HG02981 (cell line): ENCODE measurements around the gene CCAR1.
"Not testable (repeated sequence)": the region's sequence is repeated elsewhere in the genome, so short reads cannot be mapped to it uniquely, and the experiment has no call there.

Source experiments
- ATAC-seq: cut with Tn5 transposase; IDR thresholded peaks from one replicate; pipeline ENCODE4 v1.9.1; 2021; ENCODE audit warnings: mild to moderate bottlenecking, moderate library complexity; ENCODE audit not compliant: unreplicated experiment

Gene CCAR1

GRCh38 chr10:68826764-68827591, 105.9 kb downstream of the CCAR1 start, which contains the start of gene STOX1:
Gene STOX1, plus strand, starts transcription at chr10:68827531. Its CDS starts 93 bp downstream, at chr10:68827624.
- ATAC-seq = peak; percentile 48

GRCh38 chr10:68827592-68827959, 106.5 kb downstream of the CCAR1 start:
- ATAC-seq = peak; percentile 31

DNA sequence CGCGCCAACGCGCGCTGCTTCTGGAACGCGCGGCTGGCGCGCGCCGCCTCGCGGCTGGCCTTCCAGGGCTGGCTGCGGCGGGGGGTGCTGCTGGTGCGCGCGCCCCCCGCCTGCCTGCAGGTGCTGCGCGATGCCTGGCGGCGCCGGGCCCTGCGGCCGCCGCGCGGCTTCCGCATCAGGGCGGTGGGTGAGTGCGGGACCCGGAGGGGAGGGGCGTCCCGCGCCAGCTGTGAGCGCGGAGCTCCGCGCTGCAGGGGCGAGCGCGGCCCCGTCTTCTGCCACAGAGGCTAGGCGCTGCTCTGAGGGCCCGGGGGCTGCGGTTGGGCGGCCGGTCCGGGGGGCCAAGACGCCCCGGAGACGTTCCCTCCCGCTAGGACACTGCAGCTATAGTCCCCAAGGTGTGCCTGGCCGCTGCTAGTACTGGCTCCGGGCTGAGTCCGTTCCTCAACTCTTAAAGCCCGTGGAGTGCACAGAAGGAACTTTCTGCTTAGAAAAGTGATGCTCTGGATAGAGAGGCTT, 107.1 kb downstream of the CCAR1 start:
- ATAC-seq = peak; percentile 31

GRCh38 chr10:68828833-68829232, 107.8 kb downstream of the CCAR1 start:
- no peak for ATAC-seq

DNA sequence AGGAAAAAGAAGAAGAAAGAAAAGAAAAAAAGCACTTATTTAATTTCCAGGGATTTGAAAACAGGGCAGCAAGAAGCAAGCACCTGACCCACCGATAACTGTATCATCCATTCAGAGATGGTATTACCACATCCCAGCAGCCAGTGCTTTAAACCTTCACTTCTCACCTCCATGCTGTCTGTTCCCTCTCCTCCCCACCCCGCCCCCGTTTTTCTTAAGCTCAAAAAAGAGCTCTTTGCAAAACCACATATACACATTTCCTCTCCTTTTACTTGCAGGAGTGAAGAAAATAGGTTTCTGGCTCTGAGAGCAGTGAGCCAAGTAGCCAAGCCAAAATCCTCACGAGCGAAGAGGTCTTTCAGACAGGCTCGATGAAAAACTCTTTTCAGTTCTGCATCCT, 108.5 kb downstream of the CCAR1 start:
- no peak for ATAC-seq

- ATAC-seq = no peak
Measured at GRCh38 chr10:68829952-68830351, 108.9 kb downstream of the CCAR1 start.

- no peak for ATAC-seq
Measured at GRCh38 chr10:68831961-68832455, 111.0 kb downstream of the CCAR1 start.

- no peak for ATAC-seq
Measured at GRCh38 chr10:68832601-68833000, 111.6 kb downstream of the CCAR1 start.

GRCh38 chr10:68837626-68838322, 116.7 kb downstream of the CCAR1 start:
- ATAC-seq = no peak

DNA sequence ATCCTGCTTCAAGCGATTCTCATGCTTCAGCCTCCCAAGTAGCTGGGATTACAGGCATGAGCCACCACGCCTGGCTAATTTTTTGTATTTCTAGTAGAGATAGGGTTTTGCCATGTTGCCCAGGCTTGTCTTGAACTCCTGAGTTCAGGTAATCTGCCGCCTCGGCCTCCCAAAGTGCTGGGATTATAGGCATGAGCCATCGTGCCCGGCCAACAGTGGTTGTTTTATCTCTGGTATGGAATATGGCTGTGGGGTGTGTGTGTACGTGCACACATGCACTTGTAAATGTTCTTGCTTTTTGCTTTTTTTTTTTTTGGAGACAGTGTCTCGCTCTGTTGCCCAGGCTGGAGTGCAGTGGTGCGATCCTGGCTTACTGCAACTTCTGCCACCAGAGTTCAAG, 119.6 kb downstream of the CCAR1 start:
- not testable (repeated sequence) for ATAC-seq
